HEK293 (cell line): Measurements from ENCODE around the gene ATXN7.

ENCODE experiments used
- OSR2 ChIP-seq: fragments of 450-650 bp; formaldehyde crosslinking; IDR thresholded peaks from 2 replicates; pipeline ENCODE4 v1.5.1; 2016; ENCODE audit warnings: missing biosample characterization, missing genetic modification characterization
- PBX3 ChIP-seq: sonication (generic); formaldehyde crosslinking; IDR thresholded peaks from 2 replicates; pipeline ENCODE4 v1.8.1; 2022; ENCODE audit warnings: mild to moderate bottlenecking, moderate library complexity, missing genetic modification reagents
- SETDB1 ChIP-seq: IDR thresholded peaks from one replicate; pipeline ENCODE4 v1.6.1; 2017; ENCODE audit warnings: mild to moderate bottlenecking, low read length, moderate library complexity, mixed read lengths; ENCODE audit not compliant: insufficient read length
- ZBTB8A ChIP-seq: fragments of 450-650 bp; formaldehyde crosslinking; IDR thresholded peaks from 2 replicates; pipeline ENCODE4 v1.5.1; 2016; ENCODE audit warnings: missing biosample characterization, missing genetic modification characterization
- ZNF10 ChIP-seq: fragments of 450-650 bp; formaldehyde crosslinking; IDR thresholded peaks from 2 replicates; pipeline ENCODE4 v1.5.1; 2017; ENCODE audit warnings: missing biosample characterization, missing genetic modification characterization
- ZNF274 ChIP-seq, 2 experiments: fragments of 200-500 bp in 1 of 2; fragments of 450-650 bp in 1 of 2; sonication (Bioruptor generic) in 1 of 2; formaldehyde crosslinking in 1 of 2; IDR thresholded peaks; 2 replicates each; pipeline versions ENCODE4 v1.5.1 to v1.6.1; 2014 to 2016; ENCODE audit warnings: borderline replicate concordance in 1 of 2, inconsistent platforms in 1 of 2, low read length in 1 of 2, missing biosample characterization in 1 of 2, missing genetic modification characterization in 1 of 2
- ZNF426 ChIP-seq: fragments of 450-650 bp; formaldehyde crosslinking; IDR thresholded peaks from 2 replicates; pipeline ENCODE4 v1.5.1; 2017; ENCODE audit warnings: missing biosample characterization, missing genetic modification characterization, mild to moderate bottlenecking, inconsistent platforms, moderate library complexity
- ZNF660 ChIP-seq: fragments of 450-650 bp; IDR thresholded peaks from 2 replicates; pipeline ENCODE4 v1.5.1; 2018; ENCODE audit warnings: missing biosample characterization, mild to moderate bottlenecking, missing genetic modification characterization
- TF ChIP-seq, protein P1 (sequence below): fragments of 450-650 bp; formaldehyde crosslinking; IDR thresholded peaks from 2 replicates; pipeline ENCODE4 v1.5.1; 2016; ENCODE audit warnings: missing biosample characterization, missing genetic modification characterization
- TF ChIP-seq, protein P2 (sequence below): fragments of 450-650 bp; formaldehyde crosslinking; IDR thresholded peaks from 2 replicates; pipeline ENCODE4 v1.5.1; 2017; ENCODE audit warnings: missing biosample characterization, missing genetic modification characterization
- TF ChIP-seq, protein P3 (sequence below): fragments of 450-650 bp; formaldehyde crosslinking; IDR thresholded peaks from 2 replicates; pipeline ENCODE4 v1.5.1; 2017; ENCODE audit warnings: missing biosample characterization, missing genetic modification characterization

- TF ChIP-seq PBX3 (CRISPR knock-in tag) (no peak), OSR2 (tag by site-specific recombination) (no peak), ZNF660 (no peak), ZBTB8A (tag by site-specific recombination) (no peak), ZNF10 (tag by site-specific recombination) (no peak), ZNF426 (tag by site-specific recombination) (no peak), SETDB1 (no peak), ZNF274 (IDR thresholded peaks at IDR 0.05; ENCODE audit: low read length) (no peak), ZNF274 (tag by site-specific recombination; IDR thresholded peaks at IDR 0.05; ENCODE audit: borderline replicate concordance) (no peak)
- TF ChIP-seq, protein P1, sequence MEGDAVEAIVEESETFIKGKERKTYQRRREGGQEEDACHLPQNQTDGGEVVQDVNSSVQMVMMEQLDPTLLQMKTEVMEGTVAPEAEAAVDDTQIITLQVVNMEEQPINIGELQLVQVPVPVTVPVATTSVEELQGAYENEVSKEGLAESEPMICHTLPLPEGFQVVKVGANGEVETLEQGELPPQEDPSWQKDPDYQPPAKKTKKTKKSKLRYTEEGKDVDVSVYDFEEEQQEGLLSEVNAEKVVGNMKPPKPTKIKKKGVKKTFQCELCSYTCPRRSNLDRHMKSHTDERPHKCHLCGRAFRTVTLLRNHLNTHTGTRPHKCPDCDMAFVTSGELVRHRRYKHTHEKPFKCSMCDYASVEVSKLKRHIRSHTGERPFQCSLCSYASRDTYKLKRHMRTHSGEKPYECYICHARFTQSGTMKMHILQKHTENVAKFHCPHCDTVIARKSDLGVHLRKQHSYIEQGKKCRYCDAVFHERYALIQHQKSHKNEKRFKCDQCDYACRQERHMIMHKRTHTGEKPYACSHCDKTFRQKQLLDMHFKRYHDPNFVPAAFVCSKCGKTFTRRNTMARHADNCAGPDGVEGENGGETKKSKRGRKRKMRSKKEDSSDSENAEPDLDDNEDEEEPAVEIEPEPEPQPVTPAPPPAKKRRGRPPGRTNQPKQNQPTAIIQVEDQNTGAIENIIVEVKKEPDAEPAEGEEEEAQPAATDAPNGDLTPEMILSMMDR (tag by site-specific recombination): no peak
- TF ChIP-seq, protein P2, sequence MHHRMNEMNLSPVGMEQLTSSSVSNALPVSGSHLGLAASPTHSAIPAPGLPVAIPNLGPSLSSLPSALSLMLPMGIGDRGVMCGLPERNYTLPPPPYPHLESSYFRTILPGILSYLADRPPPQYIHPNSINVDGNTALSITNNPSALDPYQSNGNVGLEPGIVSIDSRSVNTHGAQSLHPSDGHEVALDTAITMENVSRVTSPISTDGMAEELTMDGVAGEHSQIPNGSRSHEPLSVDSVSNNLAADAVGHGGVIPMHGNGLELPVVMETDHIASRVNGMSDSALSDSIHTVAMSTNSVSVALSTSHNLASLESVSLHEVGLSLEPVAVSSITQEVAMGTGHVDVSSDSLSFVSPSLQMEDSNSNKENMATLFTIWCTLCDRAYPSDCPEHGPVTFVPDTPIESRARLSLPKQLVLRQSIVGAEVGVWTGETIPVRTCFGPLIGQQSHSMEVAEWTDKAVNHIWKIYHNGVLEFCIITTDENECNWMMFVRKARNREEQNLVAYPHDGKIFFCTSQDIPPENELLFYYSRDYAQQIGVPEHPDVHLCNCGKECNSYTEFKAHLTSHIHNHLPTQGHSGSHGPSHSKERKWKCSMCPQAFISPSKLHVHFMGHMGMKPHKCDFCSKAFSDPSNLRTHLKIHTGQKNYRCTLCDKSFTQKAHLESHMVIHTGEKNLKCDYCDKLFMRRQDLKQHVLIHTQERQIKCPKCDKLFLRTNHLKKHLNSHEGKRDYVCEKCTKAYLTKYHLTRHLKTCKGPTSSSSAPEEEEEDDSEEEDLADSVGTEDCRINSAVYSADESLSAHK (tag by site-specific recombination): no peak
- TF ChIP-seq, protein P3, sequence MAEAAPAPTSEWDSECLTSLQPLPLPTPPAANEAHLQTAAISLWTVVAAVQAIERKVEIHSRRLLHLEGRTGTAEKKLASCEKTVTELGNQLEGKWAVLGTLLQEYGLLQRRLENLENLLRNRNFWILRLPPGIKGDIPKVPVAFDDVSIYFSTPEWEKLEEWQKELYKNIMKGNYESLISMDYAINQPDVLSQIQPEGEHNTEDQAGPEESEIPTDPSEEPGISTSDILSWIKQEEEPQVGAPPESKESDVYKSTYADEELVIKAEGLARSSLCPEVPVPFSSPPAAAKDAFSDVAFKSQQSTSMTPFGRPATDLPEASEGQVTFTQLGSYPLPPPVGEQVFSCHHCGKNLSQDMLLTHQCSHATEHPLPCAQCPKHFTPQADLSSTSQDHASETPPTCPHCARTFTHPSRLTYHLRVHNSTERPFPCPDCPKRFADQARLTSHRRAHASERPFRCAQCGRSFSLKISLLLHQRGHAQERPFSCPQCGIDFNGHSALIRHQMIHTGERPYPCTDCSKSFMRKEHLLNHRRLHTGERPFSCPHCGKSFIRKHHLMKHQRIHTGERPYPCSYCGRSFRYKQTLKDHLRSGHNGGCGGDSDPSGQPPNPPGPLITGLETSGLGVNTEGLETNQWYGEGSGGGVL: no peak
These were observed 185.0 kb downstream of the ATXN7 start for GRCh38 chr3:64048631-64049061.
